HS-27A (cell line): ENCODE data around the gene CAMK2D.

Experiments used
- DNase-seq: peaks from one replicate; pipeline ENCODE4 v3.0.0-alpha.2; 2012; ENCODE audit warnings: low read depth, missing footprints

The CAMK2D gene

GRCh38 chr4:113564493-113564892, 197.0 kb downstream of the CAMK2D start:
- DNase-seq: no peak

- no peak for DNase-seq
These were observed 197.7 kb downstream of the CAMK2D start for GRCh38 chr4:113563691-113564378.

GRCh38 chr4:113561758-113562157, 199.8 kb downstream of the CAMK2D start:
- no peak for DNase-seq

- DNase-seq: no peak
These were observed 200.4 kb downstream of the CAMK2D start for GRCh38 chr4:113561092-113561491.

GRCh38 chr4:113560579-113560978, 201.0 kb downstream of the CAMK2D start:
- DNase-seq: no peak

GRCh38 chr4:113559947-113560346, 201.6 kb downstream of the CAMK2D start:
- no peak for DNase-seq

GRCh38 chr4:113556382-113557134, 205.0 kb downstream of the CAMK2D start:
- DNase-seq: no peak

GRCh38 chr4:113555868-113556267, 205.7 kb downstream of the CAMK2D start:
- DNase-seq: no peak

GRCh38 chr4:113553082-113553481, 208.5 kb downstream of the CAMK2D start:
- DNase-seq: no peak

- no peak for DNase-seq
These were observed 211.0 kb downstream of the CAMK2D start for GRCh38 chr4:113550510-113550909.

- no peak for DNase-seq
These were observed 213.2 kb downstream of the CAMK2D start for GRCh38 chr4:113548303-113548702.

GRCh38 chr4:113547487-113548042, 214.0 kb downstream of the CAMK2D start:
- peak; percentile 95 for DNase-seq

GRCh38 chr4:113541933-113542332, 219.6 kb downstream of the CAMK2D start:
- no peak for DNase-seq

- DNase-seq: no peak
These were observed 220.7 kb downstream of the CAMK2D start for GRCh38 chr4:113540859-113541258.

- DNase-seq: peak; percentile 83
These were observed 222.1 kb downstream of the CAMK2D start for GRCh38 chr4:113539408-113539807.

GRCh38 chr4:113537628-113538027, 223.9 kb downstream of the CAMK2D start:
- no peak for DNase-seq

GRCh38 chr4:113537203-113537602, 224.3 kb downstream of the CAMK2D start:
- DNase-seq: no peak

- no peak for DNase-seq
These were observed 226.8 kb downstream of the CAMK2D start for GRCh38 chr4:113534711-113535110.

- no peak for DNase-seq
These were observed 230.0 kb downstream of the CAMK2D start for GRCh38 chr4:113531572-113531971.

- no peak for DNase-seq
These were observed 233.1 kb downstream of the CAMK2D start for GRCh38 chr4:113528395-113528794.

GRCh38 chr4:113525521-113525920, 236.0 kb downstream of the CAMK2D start:
- no peak for DNase-seq

- DNase-seq: no peak
These were observed 236.9 kb downstream of the CAMK2D start for GRCh38 chr4:113524505-113525186.

GRCh38 chr4:113524096-113524495, 237.4 kb downstream of the CAMK2D start:
- DNase-seq: no peak
